ENCODE measurements around the gene IGSF3. TPM values are rescaled to one million over a fixed set of nuclear protein-coding genes. Genes with fewer than 3 reads are reported as not detected.

Gene IGSF3
- total and polyA plus RNA-seq, 7 experiments from 2014 or later, result 0.04 to 0.63 (median 0.16) TPM; not detected in 3

DNA sequence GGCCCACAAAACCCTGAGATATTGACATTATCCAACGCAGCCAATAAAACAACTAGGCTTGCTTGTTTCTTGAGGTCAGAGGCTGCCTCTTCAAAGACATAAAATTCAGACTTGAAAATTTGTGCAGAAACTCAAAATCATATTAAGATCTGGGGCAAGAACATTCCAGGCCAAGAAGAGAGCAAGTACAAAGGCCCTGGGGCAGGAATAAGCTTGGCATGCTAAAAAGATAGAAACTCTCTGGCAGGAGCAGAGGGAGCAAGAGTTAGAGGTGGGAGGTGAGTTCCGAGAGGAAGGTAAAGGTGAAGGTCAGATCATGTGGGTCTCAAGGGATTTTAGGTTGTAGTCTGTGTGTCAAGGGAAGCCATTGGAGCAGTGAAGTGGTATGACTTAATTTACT is 8.8 kb upstream of the IGSF3 start:
- ATAC-seq (no peak), DNase-seq (no peak)
- POLR2A ChIA-PET, result no interaction called here
- H3K9me3 Mint-ChIP-seq, result peaks cover 0 to 3% (median 0%) of the 10 kb centered on the region in 11 donors
- Histone ChIP-seq H3K4me1 (ENCODE audit: control insufficient read depth in 2 of 2, insufficient read depth in 2 of 2, low read length in 2 of 2) (no peaks in the 10 kb centered on the region), H3K36me3 (ENCODE audit: control insufficient read depth in 2 of 3, insufficient read depth in 3 of 3, low read length in 3 of 3) (no peaks in the 10 kb centered on the region), H3K27ac (ENCODE audit: low read depth, low read length) (no peak overlapping the region), H3K4me3 (ENCODE audit: low read length) (no peak overlapping the region), H3K9me3 (ENCODE audit: control insufficient read depth in 2 of 3, low read length in 3 of 3) (no peaks in the 10 kb centered on the region), H3K27me3 (ENCODE audit: control insufficient read depth in 2 of 2, insufficient read depth in 2 of 2, low read length in 2 of 2) (no peaks in the 10 kb centered on the region)
- H3K27me3 Mint-ChIP-seq, result peaks cover 30 to 65% (median 40%) of the 10 kb centered on the region in 5 donors
- H3K27ac Mint-ChIP-seq, result no peak overlapping the region
- peaks cover 0 to 1% (median 0%) of the 10 kb centered on the region in 7 donors for H3K4me1 Mint-ChIP-seq
- intact Hi-C loops (cut with micrococcal nuclease), result no loop called here
- peaks cover 0 to 8% (median 0%) of the 10 kb centered on the region in 5 donors for H3K36me3 Mint-ChIP-seq
- no peak overlapping the region for H3K4me3 Mint-ChIP-seq
- CTCF ChIA-PET, result no interaction called here

DNA sequence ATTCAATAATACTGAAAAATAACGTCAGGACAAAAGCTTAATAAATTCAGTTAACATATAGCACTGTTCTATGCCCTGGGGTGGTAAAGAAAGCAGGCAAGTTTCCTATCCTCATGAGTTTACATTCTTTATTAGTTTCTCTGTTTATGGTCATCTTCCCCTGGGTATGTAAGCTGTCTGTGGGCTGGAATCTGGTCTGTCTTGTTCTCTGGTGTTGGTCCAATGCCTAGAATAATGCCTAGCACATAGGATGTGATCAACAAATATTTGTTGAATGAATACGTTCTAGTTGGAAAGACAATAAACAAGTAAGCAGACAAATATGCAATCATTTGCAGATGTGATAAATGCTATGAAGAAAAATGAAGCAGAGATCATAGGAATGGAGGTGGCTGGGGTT is 7.2 kb upstream of the IGSF3 start:
- CTCF ChIA-PET, result interaction anchor here (0.6 kb wide), 1 partner anchor 289 kb away, joined by 3 read pairs; no protein-coding TSS in a partner anchor

DNA sequence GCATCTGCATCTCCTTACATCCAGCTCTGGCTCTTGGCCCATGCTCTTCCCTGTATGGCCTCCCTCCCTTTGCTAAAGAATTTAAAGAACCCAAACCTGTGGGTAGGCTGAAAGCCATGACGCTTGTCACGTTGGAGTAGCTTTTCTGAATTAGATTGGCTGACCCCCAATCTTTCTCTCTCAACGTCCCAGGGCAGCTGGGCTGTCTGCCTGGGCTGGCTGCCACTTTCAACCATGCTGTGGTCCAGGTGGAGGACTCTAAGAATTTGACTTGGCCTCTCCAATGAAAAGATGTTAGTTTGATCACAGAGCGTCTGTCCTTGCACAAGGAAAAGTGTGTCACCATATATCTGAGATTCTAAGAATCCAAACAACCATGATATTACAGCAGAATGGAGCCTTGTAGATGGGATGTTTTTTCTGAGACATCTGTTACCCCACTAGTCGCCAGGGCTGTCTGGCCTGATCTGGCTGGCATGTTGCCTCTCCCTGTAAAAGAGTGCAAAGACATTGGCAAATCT is 6.5 kb upstream of the IGSF3 start:
- H3K9me3 ChIP-seq (ENCODE audit: control insufficient read depth in 2 of 3, low read length in 3 of 3), result no peaks in the 10 kb centered on the region
- H3K27me3 ChIP-seq (ENCODE audit: control insufficient read depth in 2 of 2, insufficient read depth in 2 of 2, low read length in 2 of 2), result no peaks in the 10 kb centered on the region
- no peak overlapping the region for H3K4me3 ChIP-seq (ENCODE audit: low read length)
- Mint-ChIP-seq H3K4me1 (no peaks in the 10 kb centered on the region), H3K9me3 (peaks cover 0 to 4% (median 0%) of the 10 kb centered on the region in 11 donors), H3K4me3 (no peak overlapping the region), H3K27ac (no peak overlapping the region), H3K27me3 (peaks cover 37 to 77% (median 45%) of the 10 kb centered on the region in 5 donors), H3K36me3 (peaks cover 0 to 8% (median 0%) of the 10 kb centered on the region in 5 donors)
- H3K36me3 ChIP-seq (ENCODE audit: control insufficient read depth in 2 of 3, insufficient read depth in 3 of 3, low read length in 3 of 3), result no peaks in the 10 kb centered on the region
- ChIA-PET POLR2A (no interaction called here), CTCF (no interaction called here)
- intact Hi-C loops (cut with micrococcal nuclease), result no loop called here
- H3K27ac ChIP-seq (ENCODE audit: low read depth, low read length), result no peak overlapping the region
- ATAC-seq, result no peak
- H3K4me1 ChIP-seq (ENCODE audit: control insufficient read depth in 2 of 2, insufficient read depth in 2 of 2, low read length in 2 of 2), result no peaks in the 10 kb centered on the region
- no peak for DNase-seq

More for the DNA sequence above, 7.2 kb upstream of the IGSF3 start:
- H3K4me3 Mint-ChIP-seq, result no peak overlapping the region
- DNase-seq (no peak), ATAC-seq (no peak)
- peaks cover 0 to 4% (median 0%) of the 10 kb centered on the region in 11 donors for H3K9me3 Mint-ChIP-seq
- no peak overlapping the region for H3K27ac Mint-ChIP-seq
- Histone ChIP-seq H3K9me3 (ENCODE audit: control insufficient read depth in 2 of 3, low read length in 3 of 3) (no peaks in the 10 kb centered on the region), H3K27me3 (ENCODE audit: control insufficient read depth in 2 of 2, insufficient read depth in 2 of 2, low read length in 2 of 2) (no peaks in the 10 kb centered on the region), H3K36me3 (ENCODE audit: control insufficient read depth in 2 of 3, insufficient read depth in 3 of 3, low read length in 3 of 3) (no peaks in the 10 kb centered on the region), H3K4me1 (ENCODE audit: control insufficient read depth in 2 of 2, insufficient read depth in 2 of 2, low read length in 2 of 2) (no peaks in the 10 kb centered on the region), H3K27ac (ENCODE audit: low read depth, low read length) (no peak overlapping the region), H3K4me3 (ENCODE audit: low read length) (no peak overlapping the region)
- peaks cover 0 to 8% (median 0%) of the 10 kb centered on the region in 5 donors for H3K36me3 Mint-ChIP-seq
- POLR2A ChIA-PET, result no interaction called here
- intact Hi-C loops (cut with micrococcal nuclease), result no loop called here
- peaks cover 0 to under 1% (median 0%) of the 10 kb centered on the region in 7 donors for H3K4me1 Mint-ChIP-seq
- H3K27me3 Mint-ChIP-seq, result peaks cover 37 to 76% (median 44%) of the 10 kb centered on the region in 5 donors

DNA sequence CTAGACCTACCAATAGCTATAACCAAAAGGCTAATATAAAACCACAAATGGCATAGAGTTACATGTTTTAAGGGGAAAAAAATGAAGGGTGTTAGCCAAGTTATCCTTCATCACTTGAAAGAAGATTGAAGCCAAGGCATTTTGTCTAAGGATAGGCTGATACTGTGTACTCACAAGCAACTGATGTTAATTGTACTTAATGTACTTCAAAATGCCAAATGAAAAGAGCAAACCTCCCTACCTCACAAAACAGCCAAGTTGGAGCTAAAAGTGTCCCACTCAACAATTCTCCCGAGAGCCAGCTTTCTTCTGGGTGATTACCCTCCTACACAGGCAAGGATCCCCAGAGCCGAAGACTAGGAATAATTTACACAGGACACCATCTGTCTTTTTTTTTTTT is 4.4 kb upstream of the IGSF3 start:
- Histone ChIP-seq H3K4me3 (ENCODE audit: low read length) (no peak overlapping the region), H3K27me3 (ENCODE audit: control insufficient read depth in 2 of 2, insufficient read depth in 2 of 2, low read length in 2 of 2) (no peaks in the 10 kb centered on the region), H3K9me3 (ENCODE audit: control insufficient read depth in 2 of 3, low read length in 3 of 3) (no peaks in the 10 kb centered on the region), H3K27ac (ENCODE audit: low read depth, low read length) (no peak overlapping the region), H3K4me1 (ENCODE audit: control insufficient read depth in 2 of 2, insufficient read depth in 2 of 2, low read length in 2 of 2) (peaks cover 0 to 3% of the 10 kb centered on the region in 2 donors), H3K36me3 (ENCODE audit: control insufficient read depth in 2 of 3, insufficient read depth in 3 of 3, low read length in 3 of 3) (no peaks in the 10 kb centered on the region)
- Mint-ChIP-seq H3K9me3 (peaks cover 0 to 3% (median 0%) of the 10 kb centered on the region in 11 donors), H3K27ac (no peak overlapping the region), H3K36me3 (peaks cover 0 to 6% (median 0%) of the 10 kb centered on the region in 5 donors), H3K4me3 (no peak overlapping the region), H3K4me1 (peaks cover 0 to 4% (median 0%) of the 10 kb centered on the region in 7 donors), H3K27me3 (peaks cover 42 to 70% (median 46%) of the 10 kb centered on the region in 5 donors)
- intact Hi-C loops (cut with micrococcal nuclease), result loop anchor here (2.0 kb wide), 1 partner anchor 97 kb away; no protein-coding TSS in a partner anchor
- POLR2A ChIA-PET, result no interaction called here
- CTCF ChIA-PET, result interaction anchor here (1.0 kb wide), 1 partner anchor 76 kb away, joined by 3 read pairs; no protein-coding TSS in a partner anchor
- DNase-seq (no peak), ATAC-seq (no peak)

DNA sequence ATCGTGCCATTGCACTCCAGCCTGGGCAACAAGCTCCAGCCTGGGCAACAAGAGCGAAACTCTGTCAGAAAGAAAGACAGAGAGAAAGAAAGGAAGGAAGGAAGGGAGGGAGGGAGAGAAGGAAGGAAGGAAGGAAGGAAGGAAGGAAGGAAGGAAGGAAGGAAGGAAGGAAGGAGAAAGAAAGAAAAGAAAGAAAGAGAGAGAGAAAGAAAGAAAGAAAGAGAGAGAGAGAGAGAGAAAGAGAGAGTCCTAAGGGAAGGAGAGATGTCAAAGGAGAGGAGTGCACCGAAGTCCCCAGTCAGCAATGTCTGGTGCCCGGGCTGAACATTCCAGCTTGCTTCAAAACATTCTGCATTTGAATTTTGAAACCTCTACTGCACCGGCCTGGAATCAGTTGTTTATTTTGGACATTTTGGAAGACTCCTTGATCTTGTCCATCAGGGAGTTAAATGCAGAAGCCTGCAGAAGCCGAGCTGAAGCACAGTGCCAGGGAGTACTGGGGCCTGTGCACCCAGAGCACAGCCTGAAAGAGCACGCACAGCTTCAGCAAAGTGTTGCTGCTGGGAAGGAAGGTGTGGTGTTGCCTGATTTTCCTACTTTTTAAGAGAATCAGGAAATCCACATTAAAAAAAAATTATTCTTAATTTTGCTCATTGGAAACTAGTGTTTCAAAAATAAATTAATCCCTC is 3.7 kb upstream of the IGSF3 start:
- peaks cover 0 to 3% (median 0%) of the 10 kb centered on the region in 11 donors for H3K9me3 Mint-ChIP-seq
- no peak overlapping the region for H3K27ac Mint-ChIP-seq
- no peak overlapping the region for H3K4me3 Mint-ChIP-seq
- ChIA-PET POLR2A (interaction anchor here (0.7 kb wide), 1 partner anchor 618 kb away, joined by 5 read pairs; no protein-coding TSS in a partner anchor), CTCF (interaction anchor here (0.7 to 1.1 kb wide), 3 partner anchors 12 to 175 kb away, joined by 3 to 4 read pairs (median 3); no protein-coding TSS in a partner anchor)
- intact Hi-C loops (cut with micrococcal nuclease), result no loop called here
- peaks cover 0 to 3% of the 10 kb centered on the region in 2 donors for H3K27me3 ChIP-seq (ENCODE audit: control insufficient read depth in 2 of 2, insufficient read depth in 2 of 2, low read length in 2 of 2)
- no peak for DNase-seq
- H3K36me3 ChIP-seq (ENCODE audit: control insufficient read depth in 2 of 3, insufficient read depth in 3 of 3, low read length in 3 of 3), result no peaks in the 10 kb centered on the region
- no peak overlapping the region for H3K27ac ChIP-seq (ENCODE audit: low read depth, low read length)
- H3K4me3 ChIP-seq (ENCODE audit: low read length), result no peak overlapping the region
- H3K36me3 Mint-ChIP-seq, result peaks cover 0 to 6% (median 0%) of the 10 kb centered on the region in 5 donors
- no peaks in the 10 kb centered on the region for H3K9me3 ChIP-seq (ENCODE audit: control insufficient read depth in 2 of 3, low read length in 3 of 3)
- H3K27me3 Mint-ChIP-seq, result peaks cover 45 to 71% (median 48%) of the 10 kb centered on the region in 5 donors
- peaks cover 2 to 11% (median 5%) of the 10 kb centered on the region in 7 donors for H3K4me1 Mint-ChIP-seq
- peaks cover 0 to 10% of the 10 kb centered on the region in 2 donors for H3K4me1 ChIP-seq (ENCODE audit: control insufficient read depth in 2 of 2, insufficient read depth in 2 of 2, low read length in 2 of 2)
- no peak for ATAC-seq

DNA sequence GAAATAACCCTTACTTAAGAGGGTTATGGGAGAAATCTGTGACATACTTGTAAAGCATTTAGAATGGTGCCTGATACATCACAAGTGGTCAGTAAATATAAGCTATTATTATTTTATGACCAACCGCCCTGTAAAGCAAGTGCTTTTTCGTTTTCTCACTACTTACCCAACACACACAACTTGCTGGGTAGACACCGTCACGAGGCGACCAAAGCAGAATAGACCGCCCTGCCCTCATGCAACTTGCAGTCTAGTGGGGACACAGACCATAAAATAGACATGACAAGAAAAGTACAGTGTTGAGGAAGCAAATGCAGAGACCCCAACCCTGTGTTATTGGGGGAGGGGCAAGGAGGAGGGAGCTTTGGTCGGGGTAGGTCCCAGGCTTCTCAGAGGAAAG is 744 bp upstream of the IGSF3 start:
- CTCF ChIA-PET, result no interaction called here
- ATAC-seq (no peak), DNase-seq (no peak)
- Mint-ChIP-seq H3K36me3 (peaks cover 0 to 3% (median 0%) of the 10 kb centered on the region in 5 donors), H3K4me1 (peaks cover 5 to 14% (median 11%) of the 10 kb centered on the region in 7 donors), H3K27ac (peak overlapping the region in 1 of 9 donors; percentile 38), H3K4me3 (peak overlapping the region; percentile 69 to 85 (median 78)), H3K27me3 (peaks cover 52 to 77% (median 58%) of the 10 kb centered on the region in 5 donors), H3K9me3 (peaks cover 0 to 3% (median 0%) of the 10 kb centered on the region in 11 donors)
- Histone ChIP-seq H3K36me3 (ENCODE audit: control insufficient read depth in 2 of 3, insufficient read depth in 3 of 3, low read length in 3 of 3) (no peaks in the 10 kb centered on the region), H3K4me3 (ENCODE audit: low read length) (no peak overlapping the region), H3K4me1 (ENCODE audit: control insufficient read depth in 2 of 2, insufficient read depth in 2 of 2, low read length in 2 of 2) (peaks cover 0 to 11% of the 10 kb centered on the region in 2 donors), H3K27me3 (ENCODE audit: control insufficient read depth in 2 of 2, insufficient read depth in 2 of 2, low read length in 2 of 2) (peaks cover 0 to 9% of the 10 kb centered on the region in 2 donors), H3K27ac (ENCODE audit: low read depth, low read length) (no peak overlapping the region), H3K9me3 (ENCODE audit: control insufficient read depth in 2 of 3, low read length in 3 of 3) (no peaks in the 10 kb centered on the region)
- POLR2A ChIA-PET, result no interaction called here
- intact Hi-C loops (cut with micrococcal nuclease), result no loop called here
